Measurements from ENCODE around the gene ATP10B.

- TF ChIP-seq, protein P1, sequence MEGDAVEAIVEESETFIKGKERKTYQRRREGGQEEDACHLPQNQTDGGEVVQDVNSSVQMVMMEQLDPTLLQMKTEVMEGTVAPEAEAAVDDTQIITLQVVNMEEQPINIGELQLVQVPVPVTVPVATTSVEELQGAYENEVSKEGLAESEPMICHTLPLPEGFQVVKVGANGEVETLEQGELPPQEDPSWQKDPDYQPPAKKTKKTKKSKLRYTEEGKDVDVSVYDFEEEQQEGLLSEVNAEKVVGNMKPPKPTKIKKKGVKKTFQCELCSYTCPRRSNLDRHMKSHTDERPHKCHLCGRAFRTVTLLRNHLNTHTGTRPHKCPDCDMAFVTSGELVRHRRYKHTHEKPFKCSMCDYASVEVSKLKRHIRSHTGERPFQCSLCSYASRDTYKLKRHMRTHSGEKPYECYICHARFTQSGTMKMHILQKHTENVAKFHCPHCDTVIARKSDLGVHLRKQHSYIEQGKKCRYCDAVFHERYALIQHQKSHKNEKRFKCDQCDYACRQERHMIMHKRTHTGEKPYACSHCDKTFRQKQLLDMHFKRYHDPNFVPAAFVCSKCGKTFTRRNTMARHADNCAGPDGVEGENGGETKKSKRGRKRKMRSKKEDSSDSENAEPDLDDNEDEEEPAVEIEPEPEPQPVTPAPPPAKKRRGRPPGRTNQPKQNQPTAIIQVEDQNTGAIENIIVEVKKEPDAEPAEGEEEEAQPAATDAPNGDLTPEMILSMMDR (IDR thresholded peaks at IDR 0.05), result no peak
- TF ChIP-seq EP300 (IDR thresholded peaks at IDR 0.05), result no peak
Observed at GRCh38 chr5:160757194-160757593, 94.8 kb downstream of the ATP10B start.

Measured in tibial nerve (tissue), 4 donors.